ENCODE data around the gene RSPH1. TPM values are rescaled to one million over a fixed set of nuclear protein-coding genes. Genes with fewer than 3 reads are reported as not detected.

RSPH1 gene
- total RNA-seq, 1 experiment from 2014 or later, result 0.31 TPM

GRCh38 chr21:42541618-42542017 lies 45.6 kb upstream of the RSPH1 start:
- no peaks in the 10 kb centered on the region for H3K23me2 ChIP-seq (ENCODE audit: insufficient read length, low read depth, low read length, poor library complexity, severe bottlenecking)

More at GRCh38 chr21:42541618-42542017, 45.6 kb upstream of the RSPH1 start:
- H3K27ac ChIP-seq (ENCODE audit: insufficient read length, low read depth, low read length), result no peak overlapping the region
- no peak overlapping the region for H3K56ac ChIP-seq (ENCODE audit: insufficient read length, low read depth, low read length)
- peaks cover 3 to 69% (median 38%) of the 10 kb centered on the region in 3 experiments; a peak in 6 of 7 replicates for H3K36me3 Mint-ChIP-seq (ENCODE audit: insufficient read depth in 1 of 3, low read depth in 3 of 3)
- no peak overlapping the region for H2BK5ac ChIP-seq (ENCODE audit: insufficient read length, low read length)
- H3K4me1 Mint-ChIP-seq, result peaks cover 14 to 16% of the 10 kb centered on the region in 2 experiments
- H2BK15ac ChIP-seq (ENCODE audit: low read depth, low read length), result no peak overlapping the region
- H4K8ac ChIP-seq (replicated peaks; ENCODE audit: insufficient read length, low read depth, low read length), result no peak overlapping the region
- no peak overlapping the region for H3K27ac Mint-ChIP-seq
- no peak overlapping the region for H3K23ac ChIP-seq (ENCODE audit: insufficient read length, low read depth, low read length)
- H4K91ac ChIP-seq (ENCODE audit: insufficient read length, low read depth, low read length), result no peak overlapping the region
- H3K9me3 Mint-ChIP-seq, result no peaks in the 10 kb centered on the region
- no peak overlapping the region for H3K9ac ChIP-seq (ENCODE audit: extremely low read depth, insufficient read length, low read length)
- H2BK20ac ChIP-seq (ENCODE audit: low read depth, low read length, poor library complexity, severe bottlenecking), result no peak overlapping the region
- H4K20me1 ChIP-seq (ENCODE audit: control insufficient read depth, insufficient read depth, insufficient read length), result no peaks in the 10 kb centered on the region
- no peak overlapping the region for H2BK120ac ChIP-seq (ENCODE audit: low read depth, low read length, poor library complexity, severe bottlenecking)
- H3K4me2 ChIP-seq (ENCODE audit: insufficient read depth, insufficient read length, low read length), result no peak overlapping the region
- H3K4me1 ChIP-seq (ENCODE audit: insufficient read depth, low read length), result peaks cover 2% of the 10 kb centered on the region; the same call in 1 of the 2 replicates
- H2BK12ac ChIP-seq (ENCODE audit: insufficient read length, low read depth, low read length), result no peak overlapping the region
- TF ChIP-seq CTCF (conservative IDR thresholded peaks at IDR 0.05), result no peak
- no peak overlapping the region for H3K4me3 Mint-ChIP-seq
- H2AK5ac ChIP-seq (ENCODE audit: insufficient read length, low read length), result no peak overlapping the region
- no peaks in the 10 kb centered on the region for H3K79me2 ChIP-seq (ENCODE audit: insufficient read depth, low read length)
- no peak overlapping the region for H3K14ac ChIP-seq (ENCODE audit: insufficient read depth, low read length)
- H3K9me3 ChIP-seq (ENCODE audit: control insufficient read depth, low read depth, low read length), result no peaks in the 10 kb centered on the region
- no peaks in the 10 kb centered on the region for H3K27me3 Mint-ChIP-seq (ENCODE audit: low read depth)
- H4K5ac ChIP-seq (ENCODE audit: insufficient read length, low read depth, low read length), result no peak overlapping the region
- no peak overlapping the region for H2AFZ ChIP-seq (ENCODE audit: low read length)
- no peak overlapping the region for H3K4ac ChIP-seq (ENCODE audit: low read depth, low read length)
- no peaks in the 10 kb centered on the region for H3K27me3 ChIP-seq (ENCODE audit: insufficient read depth, low read length)
- no peak for DNase-seq
- no peak overlapping the region for H3K18ac ChIP-seq (ENCODE audit: insufficient read length, low read depth, low read length)
- no peak overlapping the region for H3T11ph ChIP-seq (ENCODE audit: low read length)
- no peaks in the 10 kb centered on the region for H3K79me1 ChIP-seq (ENCODE audit: insufficient read depth, low read depth, low read length, poor library complexity, severe bottlenecking)

All from H9 (cell line).